ENCODE results near the gene ERVK3-1. TPM values are rescaled to one million over a fixed set of nuclear protein-coding genes. Genes with fewer than 3 reads are reported as not detected.
"Not testable (repeated sequence)": the region's sequence is repeated elsewhere in the genome, so short reads cannot be mapped to it uniquely, and the experiment has no call there.

ERVK3-1 gene
- total RNA-seq, 1 donor from 2014 or later: 41.3 TPM

DNA sequence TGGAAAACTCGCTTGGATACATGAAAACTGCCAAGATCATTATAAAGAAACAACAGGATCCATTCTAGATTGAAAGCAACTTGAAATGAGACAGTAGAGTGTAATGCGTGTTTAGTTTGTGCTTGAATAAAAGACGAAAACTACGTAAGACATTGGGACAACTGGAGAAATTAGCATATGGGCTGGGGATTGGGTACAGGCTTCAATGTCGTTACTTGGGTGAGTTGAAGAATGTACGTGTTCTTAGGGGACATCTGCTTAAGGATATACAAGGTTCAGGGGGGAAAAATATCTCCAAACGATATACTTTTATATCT is 471 bp upstream of the ERVK3-1 start:
- H3K36me3 Mint-ChIP-seq (ENCODE audit: insufficient read depth): peaks cover 26% of the 10 kb centered on the region
- H3K27me3 Mint-ChIP-seq: no peaks in the 10 kb centered on the region
- TF ChIP-seq, protein P1, sequence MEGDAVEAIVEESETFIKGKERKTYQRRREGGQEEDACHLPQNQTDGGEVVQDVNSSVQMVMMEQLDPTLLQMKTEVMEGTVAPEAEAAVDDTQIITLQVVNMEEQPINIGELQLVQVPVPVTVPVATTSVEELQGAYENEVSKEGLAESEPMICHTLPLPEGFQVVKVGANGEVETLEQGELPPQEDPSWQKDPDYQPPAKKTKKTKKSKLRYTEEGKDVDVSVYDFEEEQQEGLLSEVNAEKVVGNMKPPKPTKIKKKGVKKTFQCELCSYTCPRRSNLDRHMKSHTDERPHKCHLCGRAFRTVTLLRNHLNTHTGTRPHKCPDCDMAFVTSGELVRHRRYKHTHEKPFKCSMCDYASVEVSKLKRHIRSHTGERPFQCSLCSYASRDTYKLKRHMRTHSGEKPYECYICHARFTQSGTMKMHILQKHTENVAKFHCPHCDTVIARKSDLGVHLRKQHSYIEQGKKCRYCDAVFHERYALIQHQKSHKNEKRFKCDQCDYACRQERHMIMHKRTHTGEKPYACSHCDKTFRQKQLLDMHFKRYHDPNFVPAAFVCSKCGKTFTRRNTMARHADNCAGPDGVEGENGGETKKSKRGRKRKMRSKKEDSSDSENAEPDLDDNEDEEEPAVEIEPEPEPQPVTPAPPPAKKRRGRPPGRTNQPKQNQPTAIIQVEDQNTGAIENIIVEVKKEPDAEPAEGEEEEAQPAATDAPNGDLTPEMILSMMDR (IDR thresholded peaks at IDR 0.05; ENCODE audit: unreplicated experiment): no peak
- DNase-seq (ENCODE audit: low spot score, unreplicated experiment): no peak
- peak overlapping the region; percentile 100 for H3K4me3 Mint-ChIP-seq (ENCODE audit: low read depth)
- peak overlapping the region; percentile 97 for H3K27ac Mint-ChIP-seq
- H3K9me3 Mint-ChIP-seq (ENCODE audit: low read depth): no peaks in the 10 kb centered on the region
- peaks cover 24% of the 10 kb centered on the region for H3K4me1 Mint-ChIP-seq (ENCODE audit: low read depth)

DNA sequence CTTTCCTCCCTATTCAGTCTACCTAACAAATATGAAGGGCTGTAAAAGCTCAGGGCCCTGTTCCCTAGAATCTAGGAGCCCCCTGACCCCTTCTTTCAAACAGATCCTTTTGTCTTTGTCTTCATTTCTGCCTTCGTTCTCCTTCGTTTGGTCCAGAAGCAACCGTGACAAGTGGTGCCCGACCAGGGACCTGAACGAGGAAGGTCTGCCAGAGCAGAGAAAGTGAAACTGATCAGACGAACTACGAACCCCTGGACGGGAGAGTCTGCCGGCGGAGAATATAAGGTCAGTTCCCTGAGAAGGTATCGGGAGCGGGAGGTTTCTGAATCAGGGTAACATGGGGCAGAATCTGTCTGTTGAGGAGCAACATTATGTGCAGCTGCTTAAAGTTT is 751 bp downstream of the ERVK3-1 start:
- no peaks in the 10 kb centered on the region for H3K27me3 Mint-ChIP-seq
- peaks cover 26% of the 10 kb centered on the region for H3K4me1 Mint-ChIP-seq (ENCODE audit: low read depth)
- DNase-seq (ENCODE audit: low spot score, unreplicated experiment): no peak
- peak overlapping the region; percentile 97 for H3K27ac Mint-ChIP-seq
- H3K4me3 Mint-ChIP-seq (ENCODE audit: low read depth): peak overlapping the region; percentile 100
- TF ChIP-seq, protein P1 (IDR thresholded peaks at IDR 0.05; ENCODE audit: unreplicated experiment): no peak
- peaks cover 25% of the 10 kb centered on the region for H3K36me3 Mint-ChIP-seq (ENCODE audit: insufficient read depth)
- H3K9me3 Mint-ChIP-seq (ENCODE audit: low read depth): no peaks in the 10 kb centered on the region

DNA sequence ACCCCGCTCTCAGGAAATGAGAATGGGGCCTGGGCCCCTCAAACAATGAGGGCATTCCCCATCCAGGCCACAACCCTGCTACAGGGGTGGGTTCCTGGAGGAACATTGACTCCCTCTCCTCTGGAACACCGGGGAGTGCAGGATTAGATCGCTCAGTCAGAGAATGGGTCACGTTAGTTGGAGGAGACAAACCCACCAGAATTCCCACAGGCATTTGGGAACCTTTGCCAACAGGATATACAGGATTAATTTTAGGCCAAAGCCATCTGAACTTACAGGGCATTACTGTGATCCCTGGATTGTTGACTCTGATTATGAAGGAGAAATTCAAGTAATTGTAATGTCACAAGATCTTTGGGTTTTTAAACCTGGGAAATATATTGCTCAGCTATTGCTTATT is 2.6 kb downstream of the ERVK3-1 start:
- Mint-ChIP-seq H3K27ac (no peak overlapping the region), H3K9me3 (ENCODE audit: low read depth) (no peaks in the 10 kb centered on the region), H3K27me3 (no peaks in the 10 kb centered on the region), H3K4me3 (ENCODE audit: low read depth) (no peak overlapping the region), H3K36me3 (ENCODE audit: insufficient read depth) (peaks cover 32% of the 10 kb centered on the region), H3K4me1 (ENCODE audit: low read depth) (peaks cover 26% of the 10 kb centered on the region)
- TF ChIP-seq, protein P1 (IDR thresholded peaks at IDR 0.05; ENCODE audit: unreplicated experiment): no peak
- no peak for DNase-seq (ENCODE audit: low spot score, unreplicated experiment)

DNA sequence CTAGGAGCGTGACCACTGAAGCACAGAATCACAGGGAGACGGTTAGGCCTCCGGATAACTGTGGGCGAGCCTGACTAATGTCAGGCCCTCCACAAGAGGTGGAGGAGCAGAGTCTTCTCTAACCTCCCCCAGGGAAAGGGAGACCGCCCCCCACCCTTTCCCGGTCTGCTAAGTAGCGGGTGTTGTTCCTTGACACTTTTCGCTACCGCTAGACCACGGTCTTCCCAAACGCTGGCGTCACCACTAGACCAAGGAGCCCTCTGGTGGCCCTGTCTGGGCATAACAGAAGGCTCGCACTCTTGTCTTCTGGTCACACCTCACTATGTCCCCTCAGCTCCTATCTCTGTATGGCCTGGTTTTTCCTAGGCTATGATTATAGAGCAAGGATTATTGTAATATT is 5.5 kb downstream of the ERVK3-1 start:
- not testable (repeated sequence) for H3K9me3 Mint-ChIP-seq (ENCODE audit: low read depth); H3K4me3 Mint-ChIP-seq (ENCODE audit: low read depth); H3K27ac Mint-ChIP-seq; H3K27me3 Mint-ChIP-seq
- Mint-ChIP-seq H3K36me3 (ENCODE audit: insufficient read depth) (peaks cover 41% of the 10 kb centered on the region), H3K4me1 (ENCODE audit: low read depth) (peaks cover 14% of the 10 kb centered on the region)
- peak; percentile 22 for DNase-seq (ENCODE audit: low spot score, unreplicated experiment)
- TF ChIP-seq, protein P1 (IDR thresholded peaks at IDR 0.05; ENCODE audit: unreplicated experiment): peak; percentile 60

DNA sequence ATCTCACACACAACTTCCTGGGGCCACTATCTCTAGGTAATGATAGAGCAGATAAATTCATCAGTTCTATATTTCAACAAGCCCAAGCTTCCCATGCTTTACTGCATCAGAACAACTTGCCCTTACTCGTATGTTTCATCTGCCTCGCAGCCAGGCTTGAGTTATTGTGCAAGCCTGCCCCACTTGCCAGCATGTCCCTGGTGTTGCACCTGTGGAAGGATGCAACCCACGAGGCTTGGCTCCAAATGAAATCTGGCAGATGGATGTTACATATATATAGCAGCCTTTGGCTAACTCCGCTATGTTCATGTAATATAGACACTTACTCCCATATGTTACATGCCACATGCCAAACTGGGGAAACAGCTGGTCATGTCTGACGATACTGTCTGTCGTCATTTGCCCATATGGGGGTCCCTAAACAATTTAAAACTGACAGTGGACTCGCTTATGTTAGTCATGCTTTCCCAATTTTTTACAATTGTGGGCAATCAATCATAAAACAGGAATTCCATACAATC is 6.2 kb downstream of the ERVK3-1 start:
- Mint-ChIP-seq H3K9me3 (ENCODE audit: low read depth) (no peaks in the 10 kb centered on the region), H3K27ac (no peak overlapping the region), H3K4me1 (ENCODE audit: low read depth) (peaks cover 8% of the 10 kb centered on the region), H3K27me3 (no peaks in the 10 kb centered on the region), H3K36me3 (ENCODE audit: insufficient read depth) (peaks cover 41% of the 10 kb centered on the region), H3K4me3 (ENCODE audit: low read depth) (no peak overlapping the region)
- DNase-seq (ENCODE audit: low spot score, unreplicated experiment): no peak
- TF ChIP-seq, protein P1 (IDR thresholded peaks at IDR 0.05; ENCODE audit: unreplicated experiment): no peak

Measured in progenitor cell of endocrine pancreas (in vitro differentiated cells).